GM21825 (cell line): Measurements from ENCODE around the gene C1QC.

Experiments used
- ATAC-seq: cut with Tn5 transposase; IDR thresholded peaks from one replicate; pipeline ENCODE4 v1.9.1; 2021; ENCODE audit warnings: mild to moderate bottlenecking, moderate library complexity; ENCODE audit not compliant: unreplicated experiment

The C1QC gene

GRCh38 chr1:22676916-22677583, 33.6 kb downstream of the C1QC start:
- ATAC-seq = no peak

GRCh38 chr1:22677931-22678896, 34.8 kb downstream of the C1QC start:
- ATAC-seq = no peak

GRCh38 chr1:22680726-22681125, 37.3 kb downstream of the C1QC start:
- no peak for ATAC-seq

GRCh38 chr1:22681556-22682276, 38.3 kb downstream of the C1QC start:
- ATAC-seq = no peak

GRCh38 chr1:22683547-22683946, 40.1 kb downstream of the C1QC start:
- no peak for ATAC-seq

GRCh38 chr1:22685591-22686059, 42.2 kb downstream of the C1QC start:
- ATAC-seq = no peak

GRCh38 chr1:22687191-22687590, 43.8 kb downstream of the C1QC start:
- no peak for ATAC-seq

GRCh38 chr1:22688466-22688865, 45.0 kb downstream of the C1QC start:
- ATAC-seq = no peak

GRCh38 chr1:22689505-22689904, 46.1 kb downstream of the C1QC start:
- no peak for ATAC-seq

- no peak for ATAC-seq
Measured at GRCh38 chr1:22691031-22691753, 47.8 kb downstream of the C1QC start.

- ATAC-seq = no peak
Measured at GRCh38 chr1:22694172-22694571, 50.7 kb downstream of the C1QC start.

GRCh38 chr1:22696610-22697009, 53.2 kb downstream of the C1QC start:
- ATAC-seq = no peak
